Neural cell (in vitro differentiated cells): ENCODE measurements around the gene GAB2.

Source experiments
- EP300 ChIP-seq: fragments of 450-650 bp; conservative IDR thresholded peaks from 2 replicates; pipeline ENCODE4 v1.6.1; 2014; ENCODE audit warnings: antibody characterized with exemption, mild to moderate bottlenecking, moderate library complexity; ENCODE audit not compliant: poor library complexity, severe bottlenecking
- EZH2 ChIP-seq: fragments of 200-600, 300-800 bp; shearing (Covaris generic), sonication (generic); IDR thresholded peaks from 2 replicates; pipeline ENCODE4 v1.6.1; 2014; ENCODE audit warnings: antibody characterized with exemption, low read length, borderline replicate concordance, mild to moderate bottlenecking; ENCODE audit not compliant: insufficient read depth, poor library complexity, severe bottlenecking
- POLR2AphosphoS5 ChIP-seq: IDR thresholded peaks from 2 replicates; pipeline ENCODE4 v1.6.1; 2012
- RAD21 ChIP-seq: fragments of 450-650 bp; conservative IDR thresholded peaks from 2 replicates; pipeline ENCODE4 v1.6.1; 2014; ENCODE audit warnings: antibody characterized with exemption, mild to moderate bottlenecking, moderate library complexity
- SMC3 ChIP-seq: fragments of 450-650 bp; conservative IDR thresholded peaks from 2 replicates; pipeline ENCODE4 v1.6.1; 2014; ENCODE audit warnings: antibody characterized with exemption, mild to moderate bottlenecking, moderate library complexity; ENCODE audit not compliant: poor library complexity
- TAF1 ChIP-seq: IDR thresholded peaks from 2 replicates; pipeline ENCODE4 v1.6.1; 2012; ENCODE audit warnings: low read depth
- TF ChIP-seq, protein P1 (sequence below): fragments of 450-650 bp; IDR thresholded peaks from 2 replicates; pipeline ENCODE4 v1.5.1; 2014; ENCODE audit warnings: antibody characterized with exemption, mild to moderate bottlenecking, moderate library complexity; ENCODE audit not compliant: poor library complexity, severe bottlenecking
- TF ChIP-seq, protein P2 (sequence below): IDR thresholded peaks from 2 replicates; pipeline ENCODE4 v1.6.1; 2012; ENCODE audit warnings: borderline replicate concordance

DNA sequence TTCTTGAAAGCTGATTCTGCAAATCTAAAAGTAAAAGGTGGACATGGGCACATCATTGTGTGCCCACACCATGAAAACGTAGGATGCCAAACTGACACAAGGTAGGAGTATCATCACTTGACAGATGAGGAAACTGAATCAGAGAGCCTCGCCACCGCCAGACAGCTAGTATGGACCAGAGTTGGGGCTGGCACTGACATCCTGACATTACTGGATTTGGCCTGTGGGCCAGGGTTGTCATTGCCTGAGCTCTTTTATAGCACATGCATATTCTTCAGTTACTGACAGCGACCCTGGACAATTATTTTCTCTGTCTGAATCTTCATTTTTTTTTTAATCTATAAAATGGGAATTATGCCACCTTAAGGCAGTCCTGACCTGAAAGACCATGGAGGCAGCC lies 212.4 kb downstream of the GAB2 start:
- TF ChIP-seq, protein P1, sequence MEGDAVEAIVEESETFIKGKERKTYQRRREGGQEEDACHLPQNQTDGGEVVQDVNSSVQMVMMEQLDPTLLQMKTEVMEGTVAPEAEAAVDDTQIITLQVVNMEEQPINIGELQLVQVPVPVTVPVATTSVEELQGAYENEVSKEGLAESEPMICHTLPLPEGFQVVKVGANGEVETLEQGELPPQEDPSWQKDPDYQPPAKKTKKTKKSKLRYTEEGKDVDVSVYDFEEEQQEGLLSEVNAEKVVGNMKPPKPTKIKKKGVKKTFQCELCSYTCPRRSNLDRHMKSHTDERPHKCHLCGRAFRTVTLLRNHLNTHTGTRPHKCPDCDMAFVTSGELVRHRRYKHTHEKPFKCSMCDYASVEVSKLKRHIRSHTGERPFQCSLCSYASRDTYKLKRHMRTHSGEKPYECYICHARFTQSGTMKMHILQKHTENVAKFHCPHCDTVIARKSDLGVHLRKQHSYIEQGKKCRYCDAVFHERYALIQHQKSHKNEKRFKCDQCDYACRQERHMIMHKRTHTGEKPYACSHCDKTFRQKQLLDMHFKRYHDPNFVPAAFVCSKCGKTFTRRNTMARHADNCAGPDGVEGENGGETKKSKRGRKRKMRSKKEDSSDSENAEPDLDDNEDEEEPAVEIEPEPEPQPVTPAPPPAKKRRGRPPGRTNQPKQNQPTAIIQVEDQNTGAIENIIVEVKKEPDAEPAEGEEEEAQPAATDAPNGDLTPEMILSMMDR = no peak
- no peak for TF ChIP-seq POLR2AphosphoS5
- no peak for TF ChIP-seq EP300
- TF ChIP-seq RAD21 = no peak
- TF ChIP-seq EZH2 = no peak
- TF ChIP-seq, protein P2, sequence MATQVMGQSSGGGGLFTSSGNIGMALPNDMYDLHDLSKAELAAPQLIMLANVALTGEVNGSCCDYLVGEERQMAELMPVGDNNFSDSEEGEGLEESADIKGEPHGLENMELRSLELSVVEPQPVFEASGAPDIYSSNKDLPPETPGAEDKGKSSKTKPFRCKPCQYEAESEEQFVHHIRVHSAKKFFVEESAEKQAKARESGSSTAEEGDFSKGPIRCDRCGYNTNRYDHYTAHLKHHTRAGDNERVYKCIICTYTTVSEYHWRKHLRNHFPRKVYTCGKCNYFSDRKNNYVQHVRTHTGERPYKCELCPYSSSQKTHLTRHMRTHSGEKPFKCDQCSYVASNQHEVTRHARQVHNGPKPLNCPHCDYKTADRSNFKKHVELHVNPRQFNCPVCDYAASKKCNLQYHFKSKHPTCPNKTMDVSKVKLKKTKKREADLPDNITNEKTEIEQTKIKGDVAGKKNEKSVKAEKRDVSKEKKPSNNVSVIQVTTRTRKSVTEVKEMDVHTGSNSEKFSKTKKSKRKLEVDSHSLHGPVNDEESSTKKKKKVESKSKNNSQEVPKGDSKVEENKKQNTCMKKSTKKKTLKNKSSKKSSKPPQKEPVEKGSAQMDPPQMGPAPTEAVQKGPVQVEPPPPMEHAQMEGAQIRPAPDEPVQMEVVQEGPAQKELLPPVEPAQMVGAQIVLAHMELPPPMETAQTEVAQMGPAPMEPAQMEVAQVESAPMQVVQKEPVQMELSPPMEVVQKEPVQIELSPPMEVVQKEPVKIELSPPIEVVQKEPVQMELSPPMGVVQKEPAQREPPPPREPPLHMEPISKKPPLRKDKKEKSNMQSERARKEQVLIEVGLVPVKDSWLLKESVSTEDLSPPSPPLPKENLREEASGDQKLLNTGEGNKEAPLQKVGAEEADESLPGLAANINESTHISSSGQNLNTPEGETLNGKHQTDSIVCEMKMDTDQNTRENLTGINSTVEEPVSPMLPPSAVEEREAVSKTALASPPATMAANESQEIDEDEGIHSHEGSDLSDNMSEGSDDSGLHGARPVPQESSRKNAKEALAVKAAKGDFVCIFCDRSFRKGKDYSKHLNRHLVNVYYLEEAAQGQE = no peak
- no peak for TF ChIP-seq TAF1
- TF ChIP-seq SMC3 = no peak
